Ascending aorta (tissue), 2 donors: Measurements from ENCODE around the gene CBLB. TPM values are rescaled to one million over a fixed set of nuclear protein-coding genes. Genes with fewer than 3 reads are reported as not detected.

Source experiments
- DNase-seq, 2 donors: peaks; one replicate each; pipeline ENCODE4 v3.0.0-alpha.2; 2019; ENCODE audit warnings: low spot score in 2 of 2
- H3K27ac ChIP-seq, 2 donors: fragments of 200-600 bp; sonication (generic); one replicate each; pipeline ENCODE4 v1.5.1; 2016 to 2017; ENCODE audit warnings: mild to moderate bottlenecking in 1 of 2
- H3K27me3 ChIP-seq: fragments of 200-600 bp; sonication (generic); one replicate; pipeline ENCODE4 v1.5.1; 2017
- H3K36me3 ChIP-seq, 2 donors: fragments of 200-600 bp; sonication (generic); one replicate each; pipeline ENCODE4 v1.5.1; 2016
- H3K4me1 ChIP-seq, 2 donors: fragments of 200-600 bp; sonication (generic); one replicate each; pipeline ENCODE4 v1.5.1; 2016 to 2017; ENCODE audit warnings: mild to moderate bottlenecking in 1 of 2
- H3K4me3 ChIP-seq, 2 donors: fragments of 200-600 bp; sonication (generic); one replicate each; pipeline ENCODE4 v1.5.1; 2016 to 2017; ENCODE audit warnings: mild to moderate bottlenecking in 1 of 2
- H3K9me3 ChIP-seq, 2 donors: fragments of 200-600 bp; sonication (generic); one replicate each; pipeline ENCODE4 v1.5.1; 2016
- CTCF ChIP-seq, 3 experiments: fragments of 200-600 bp in 2 of 3; fragments of 450-650 bp in 1 of 3; sonication (generic) in 2 of 3; IDR thresholded peaks; one replicate each; pipeline ENCODE4 v1.5.1; 2016 to 2019; ENCODE audit warnings: antibody characterized with exemption in 3 of 3, mild to moderate bottlenecking in 1 of 3, moderate library complexity in 1 of 3
- intact Hi-C: fragments of 100-400 bp; cut with DNase I; formaldehyde crosslinking; loops from one replicate; pipeline ENCODE4 v1.15.1; 2023
- total RNA-seq: library from RNA; depleted of rRNA; stranded (reverse); fragments of >200 nt; gene quantifications from one replicate; pipeline ENCODE4 v1.1.0, GENCODE V29; 2016

The CBLB gene
- total RNA-seq, 1 donor from 2014 or later, result 30.0 TPM

GRCh38 chr3:105904678-105905284 is 36.0 kb upstream of the CBLB start:
- H3K9me3 ChIP-seq, result no peaks in the 10 kb centered on the region
- no peak for DNase-seq
- H3K36me3 ChIP-seq, result no peaks in the 10 kb centered on the region
- intact Hi-C loops, result loop anchor here (5.0 kb wide), 2 partner anchors 63 to 537 kb away; partner anchors contain the start of gene ALCAM
- H3K4me3 ChIP-seq, result no peak overlapping the region
- H3K4me1 ChIP-seq, result peaks cover 11 to 30% of the 10 kb centered on the region in 2 donors
- no peaks in the 10 kb centered on the region for H3K27me3 ChIP-seq
- H3K27ac ChIP-seq, result peak overlapping the region; percentile 39 to 91
- TF ChIP-seq CTCF (IDR thresholded peaks at IDR 0.05), result no peak

GRCh38 chr3:105904251-105904650 is 35.4 kb upstream of the CBLB start:
- TF ChIP-seq CTCF (IDR thresholded peaks at IDR 0.05), result no peak
- Histone ChIP-seq H3K9me3 (no peaks in the 10 kb centered on the region), H3K4me3 (no peak overlapping the region), H3K36me3 (no peaks in the 10 kb centered on the region), H3K27me3 (no peaks in the 10 kb centered on the region), H3K27ac (peak overlapping the region; percentile 39 to 91), H3K4me1 (peaks cover 11 to 30% of the 10 kb centered on the region in 2 donors)
- no peak for DNase-seq
- intact Hi-C loops, result no loop called here

- DNase-seq, result no peak
- Histone ChIP-seq H3K27ac (no peak overlapping the region), H3K36me3 (no peaks in the 10 kb centered on the region), H3K4me1 (peaks cover 0 to under 1% of the 10 kb centered on the region in 2 donors), H3K27me3 (no peaks in the 10 kb centered on the region), H3K4me3 (no peak overlapping the region), H3K9me3 (no peaks in the 10 kb centered on the region)
- intact Hi-C loops, result no loop called here
- TF ChIP-seq CTCF (IDR thresholded peaks at IDR 0.05), result no peak
Observed at GRCh38 chr3:105899516-105899915, 30.7 kb upstream of the CBLB start.

- Histone ChIP-seq H3K4me1 (no peaks in the 10 kb centered on the region), H3K9me3 (no peaks in the 10 kb centered on the region), H3K36me3 (no peaks in the 10 kb centered on the region), H3K27me3 (no peaks in the 10 kb centered on the region), H3K27ac (no peak overlapping the region), H3K4me3 (no peak overlapping the region)
- intact Hi-C loops, result no loop called here
- TF ChIP-seq CTCF (IDR thresholded peaks at IDR 0.05), result no peak
- DNase-seq, result no peak
Observed at GRCh38 chr3:105891101-105891500, 22.3 kb upstream of the CBLB start.

GRCh38 chr3:105888621-105889579 is 20.1 kb upstream of the CBLB start:
- intact Hi-C loops, result no loop called here
- no peaks in the 10 kb centered on the region for H3K4me1 ChIP-seq
- TF ChIP-seq CTCF (IDR thresholded peaks at IDR 0.05), result no peak
- H3K27ac ChIP-seq, result no peak overlapping the region
- no peak for DNase-seq
- H3K36me3 ChIP-seq, result no peaks in the 10 kb centered on the region
- no peak overlapping the region for H3K4me3 ChIP-seq
- H3K27me3 ChIP-seq, result no peaks in the 10 kb centered on the region
- no peaks in the 10 kb centered on the region for H3K9me3 ChIP-seq
